ENCODE measurements around the gene TMEM164. TPM values are rescaled to one million over a fixed set of nuclear protein-coding genes. Genes with fewer than 3 reads are reported as not detected.

TMEM164 gene
- total and polyA plus RNA-seq, 4 experiments from 2014 or later = 0.52 to 17.2 (median 9.9) TPM

- no peaks in the 10 kb centered on the region for H3K27me3 ChIP-seq (ENCODE audit: insufficient read depth, low read length)
- H3K4me1 Mint-ChIP-seq = peaks cover 11 to 51% (median 30%) of the 10 kb centered on the region in 4 donors
- H3K4me3 ChIP-seq (ENCODE audit: low read length in 2 of 2) = no peak overlapping the region
- intact Hi-C loops (cut with micrococcal nuclease) = no loop called here
- no peaks in the 10 kb centered on the region for H3K36me3 ChIP-seq (ENCODE audit: insufficient read depth, low read length)
- no peak overlapping the region for H3K27ac ChIP-seq (ENCODE audit: low read depth, low read length)
- ChIA-PET CTCF (ENCODE audit: partially characterized antibody) (interaction anchor here (0.8 to 1.7 kb wide), 2 partner anchors 12 to 47 kb away, joined by 3 to 4 read pairs; no protein-coding TSS in a partner anchor), POLR2A (ENCODE audit: partially characterized antibody) (interaction anchor here (0.9 to 3.3 kb wide), 2 partner anchors 14 to 55 kb away, joined by 3 to 15 read pairs; no protein-coding TSS in a partner anchor)
- no peak overlapping the region for H3K4me3 Mint-ChIP-seq
- H3K4me1 ChIP-seq (ENCODE audit: insufficient read depth, low read length) = peaks cover 25% of the 10 kb centered on the region
- no peak for DNase-seq
- peaks cover 0 to 1% (median 0%) of the 10 kb centered on the region in 8 donors for H3K9me3 Mint-ChIP-seq
- no peak overlapping the region for H3K27ac Mint-ChIP-seq
- peaks cover 11 to 13% of the 10 kb centered on the region in 2 donors for H3K36me3 Mint-ChIP-seq
- H3K9me3 ChIP-seq (ENCODE audit: control insufficient read depth in 1 of 2, low read length in 2 of 2) = no peaks in the 10 kb centered on the region
- H3K27me3 Mint-ChIP-seq = no peaks in the 10 kb centered on the region
Observed at GRCh38 chrX:110215411-110215810, 212.5 kb downstream of the TMEM164 start.

GRCh38 chrX:110216027-110216426, 213.1 kb downstream of the TMEM164 start:
- no peak for DNase-seq
- peaks cover 11 to 13% of the 10 kb centered on the region in 2 donors for H3K36me3 Mint-ChIP-seq
- intact Hi-C loops (cut with micrococcal nuclease) = no loop called here
- Histone ChIP-seq H3K27ac (ENCODE audit: low read depth, low read length) (no peak overlapping the region), H3K4me3 (ENCODE audit: low read length in 2 of 2) (no peak overlapping the region), H3K27me3 (ENCODE audit: insufficient read depth, low read length) (no peaks in the 10 kb centered on the region), H3K4me1 (ENCODE audit: insufficient read depth, low read length) (peaks cover 27% of the 10 kb centered on the region), H3K9me3 (ENCODE audit: control insufficient read depth in 1 of 2, low read length in 2 of 2) (no peaks in the 10 kb centered on the region), H3K36me3 (ENCODE audit: insufficient read depth, low read length) (no peaks in the 10 kb centered on the region)
- CTCF ChIA-PET (ENCODE audit: partially characterized antibody) = interaction anchor here (0.8 to 1.7 kb wide), 2 partner anchors 12 to 48 kb away, joined by 3 to 4 read pairs; no protein-coding TSS in a partner anchor
- H3K4me3 Mint-ChIP-seq = no peak overlapping the region
- no peaks in the 10 kb centered on the region for H3K27me3 Mint-ChIP-seq
- POLR2A ChIA-PET (ENCODE audit: partially characterized antibody) = interaction anchor here (0.8 to 3.3 kb wide), 3 partner anchors 14 to 56 kb away, joined by 3 to 15 read pairs (median 4); no protein-coding TSS in a partner anchor
- H3K4me1 Mint-ChIP-seq = peaks cover 11 to 55% (median 30%) of the 10 kb centered on the region in 4 donors
- H3K27ac Mint-ChIP-seq = no peak overlapping the region
- peaks cover 0 to 1% (median 0%) of the 10 kb centered on the region in 8 donors for H3K9me3 Mint-ChIP-seq

- intact Hi-C loops (cut with micrococcal nuclease) = no loop called here
- Histone ChIP-seq H3K36me3 (ENCODE audit: insufficient read depth, low read length) (no peaks in the 10 kb centered on the region), H3K27ac (ENCODE audit: low read depth, low read length) (no peak overlapping the region), H3K4me3 (ENCODE audit: low read length in 2 of 2) (no peak overlapping the region), H3K4me1 (ENCODE audit: insufficient read depth, low read length) (peaks cover 31% of the 10 kb centered on the region), H3K27me3 (ENCODE audit: insufficient read depth, low read length) (no peaks in the 10 kb centered on the region), H3K9me3 (ENCODE audit: control insufficient read depth in 1 of 2, low read length in 2 of 2) (no peaks in the 10 kb centered on the region)
- Mint-ChIP-seq H3K9me3 (peaks cover 0 to 2% (median 0%) of the 10 kb centered on the region in 8 donors), H3K4me3 (no peak overlapping the region), H3K27me3 (no peaks in the 10 kb centered on the region), H3K36me3 (peaks cover 11 to 13% of the 10 kb centered on the region in 2 donors), H3K27ac (no peak overlapping the region), H3K4me1 (peaks cover 14 to 59% (median 32%) of the 10 kb centered on the region in 4 donors)
- ChIA-PET CTCF (ENCODE audit: partially characterized antibody) (no interaction called here), POLR2A (ENCODE audit: partially characterized antibody) (interaction anchor here (1.5 to 4.3 kb wide), 2 partner anchors 11 to 99 kb away, joined by 5 to 28 read pairs; partner anchors contain the start of gene AMMECR1)
- no peak for DNase-seq
Observed at GRCh38 chrX:110218591-110218990, 215.7 kb downstream of the TMEM164 start.

GRCh38 chrX:110219920-110220319, 217.0 kb downstream of the TMEM164 start:
- Histone ChIP-seq H3K36me3 (ENCODE audit: insufficient read depth, low read length) (no peaks in the 10 kb centered on the region), H3K9me3 (ENCODE audit: control insufficient read depth in 1 of 2, low read length in 2 of 2) (no peaks in the 10 kb centered on the region), H3K27ac (ENCODE audit: low read depth, low read length) (no peak overlapping the region), H3K4me3 (ENCODE audit: low read length in 2 of 2) (no peak overlapping the region), H3K4me1 (ENCODE audit: insufficient read depth, low read length) (peaks cover 40% of the 10 kb centered on the region), H3K27me3 (ENCODE audit: insufficient read depth, low read length) (no peaks in the 10 kb centered on the region)
- Mint-ChIP-seq H3K27ac (no peak overlapping the region), H3K4me3 (no peak overlapping the region), H3K27me3 (no peaks in the 10 kb centered on the region), H3K4me1 (peaks cover 14 to 59% (median 35%) of the 10 kb centered on the region in 4 donors), H3K9me3 (peaks cover 0 to 2% (median 0%) of the 10 kb centered on the region in 8 donors), H3K36me3 (peaks cover 8 to 9% of the 10 kb centered on the region in 2 donors)
- ChIA-PET POLR2A (ENCODE audit: partially characterized antibody) (interaction anchor here (1.5 to 4.3 kb wide), 2 partner anchors 10 to 98 kb away, joined by 5 to 28 read pairs; partner anchors contain the start of gene AMMECR1), CTCF (ENCODE audit: partially characterized antibody) (interaction anchor here (1.0 to 1.2 kb wide), 2 partner anchors 9 to 97 kb away, joined by 3 to 4 read pairs; no protein-coding TSS in a partner anchor)
- DNase-seq = no peak
- intact Hi-C loops (cut with micrococcal nuclease) = loop anchor here (10.0 kb wide), 1 partner anchor 45 kb away; no protein-coding TSS in a partner anchor

GRCh38 chrX:110222497-110223257, 219.8 kb downstream of the TMEM164 start:
- H3K9me3 Mint-ChIP-seq = peaks cover 0 to 2% (median 0%) of the 10 kb centered on the region in 8 donors
- H3K4me3 Mint-ChIP-seq = no peak overlapping the region
- no peaks in the 10 kb centered on the region for H3K9me3 ChIP-seq (ENCODE audit: control insufficient read depth in 1 of 2, low read length in 2 of 2)
- DNase-seq = no peak
- no peaks in the 10 kb centered on the region for H3K36me3 Mint-ChIP-seq
- H3K4me1 Mint-ChIP-seq = peaks cover 18 to 48% (median 35%) of the 10 kb centered on the region in 4 donors
- H3K27me3 Mint-ChIP-seq = no peaks in the 10 kb centered on the region
- no peak overlapping the region for H3K4me3 ChIP-seq (ENCODE audit: low read length in 2 of 2)
- peak overlapping the region in 2 of 7 donors; percentile 3 to 18 for H3K27ac Mint-ChIP-seq
- ChIA-PET POLR2A (ENCODE audit: partially characterized antibody) (interaction anchor here (1.8 kb wide), 1 partner anchor 16 kb away, joined by 4 read pairs; no protein-coding TSS in a partner anchor), CTCF (ENCODE audit: partially characterized antibody) (interaction anchor here (1.7 kb wide), 1 partner anchor 22 kb away, joined by 5 read pairs; no protein-coding TSS in a partner anchor)
- H3K27ac ChIP-seq (ENCODE audit: low read depth, low read length) = no peak overlapping the region
- H3K36me3 ChIP-seq (ENCODE audit: insufficient read depth, low read length) = no peaks in the 10 kb centered on the region
- H3K4me1 ChIP-seq (ENCODE audit: insufficient read depth, low read length) = peaks cover 34% of the 10 kb centered on the region
- H3K27me3 ChIP-seq (ENCODE audit: insufficient read depth, low read length) = no peaks in the 10 kb centered on the region
- intact Hi-C loops (cut with micrococcal nuclease) = loop anchor here (10.0 kb wide), 1 partner anchor 48 kb away; no protein-coding TSS in a partner anchor

GRCh38 chrX:110224926-110225617, 222.2 kb downstream of the TMEM164 start:
- H3K27ac ChIP-seq (ENCODE audit: low read depth, low read length) = no peak overlapping the region
- POLR2A ChIA-PET (ENCODE audit: partially characterized antibody) = no interaction called here
- Mint-ChIP-seq H3K9me3 (peaks cover 0 to 7% (median 0%) of the 10 kb centered on the region in 8 donors), H3K4me3 (no peak overlapping the region), H3K36me3 (peaks cover 0 to 5% of the 10 kb centered on the region in 2 donors), H3K4me1 (peaks cover 20 to 40% (median 31%) of the 10 kb centered on the region in 4 donors), H3K27ac (no peak overlapping the region), H3K27me3 (no peaks in the 10 kb centered on the region)
- intact Hi-C loops (cut with micrococcal nuclease) = loop anchor here (5.0 to 10.0 kb wide), 2 partner anchors 42 to 50 kb away; no protein-coding TSS in a partner anchor
- H3K4me1 ChIP-seq (ENCODE audit: insufficient read depth, low read length) = peaks cover 35% of the 10 kb centered on the region
- H3K36me3 ChIP-seq (ENCODE audit: insufficient read depth, low read length) = no peaks in the 10 kb centered on the region
- DNase-seq = no peak
- H3K27me3 ChIP-seq (ENCODE audit: insufficient read depth, low read length) = no peaks in the 10 kb centered on the region
- H3K4me3 ChIP-seq (ENCODE audit: low read length in 2 of 2) = no peak overlapping the region
- CTCF ChIA-PET (ENCODE audit: partially characterized antibody) = interaction anchor here (0.6 to 1.3 kb wide), 2 partner anchors 29 to 58 kb away, joined by 3 to 4 read pairs; no protein-coding TSS in a partner anchor
- H3K9me3 ChIP-seq (ENCODE audit: control insufficient read depth in 1 of 2, low read length in 2 of 2) = no peaks in the 10 kb centered on the region

Data from CD4-positive, alpha-beta memory T cell (primary cell).